ACC112 (cell line): Measurements from ENCODE around the gene RAB3C.
A peak's percentile ranks its signal among the peaks of the same experiment; 100 is the strongest.
"Not testable (repeated sequence)": the region's sequence is repeated elsewhere in the genome, so short reads cannot be mapped to it uniquely, and the experiment has no call there.

Source experiments
- H2AFZ ChIP-seq: fragments of 200-600 bp; sonication (generic); one replicate; pipeline ENCODE4 v1.6.0; 2017; ENCODE audit warnings: antibody characterized with exemption, low read length; ENCODE audit not compliant: unreplicated experiment
- H3K27ac ChIP-seq: fragments of 200-600 bp; sonication (generic); 2 replicates; pipeline ENCODE4 v1.5.1; 2014; ENCODE audit warnings: low read depth, mild to moderate bottlenecking, antibody characterized with exemption, low read length, moderate library complexity
- H3K27me3 ChIP-seq: fragments of 200-600 bp; sonication (generic); 2 replicates; pipeline ENCODE4 v1.6.1; 2014; ENCODE audit warnings: mild to moderate bottlenecking, antibody characterized with exemption, low read length, moderate library complexity, mixed read lengths; ENCODE audit not compliant: insufficient read depth
- H3K36me3 ChIP-seq: fragments of 200-600 bp; sonication (generic); 2 replicates; pipeline ENCODE4 v1.6.1; 2016; ENCODE audit warnings: mild to moderate bottlenecking, antibody characterized with exemption, low read length, moderate library complexity, mixed read lengths; ENCODE audit not compliant: insufficient read depth
- H3K4me1 ChIP-seq: fragments of 200-600 bp; sonication (generic); one replicate; pipeline ENCODE4 v1.6.1; 2016; ENCODE audit warnings: low read length, mixed read lengths; ENCODE audit not compliant: insufficient read depth, unreplicated experiment, control insufficient read depth
- H3K4me3 ChIP-seq: fragments of 200-600 bp; sonication (generic); 2 replicates; pipeline ENCODE4 v1.5.1; 2014; ENCODE audit warnings: mild to moderate bottlenecking, low read depth, low read length
- H3K79me2 ChIP-seq: fragments of 200-600 bp; sonication (generic); one replicate; pipeline ENCODE4 v1.6.0; 2016; ENCODE audit warnings: low read length; ENCODE audit not compliant: control insufficient read depth, unreplicated experiment, insufficient read depth

Gene RAB3C, protein sequence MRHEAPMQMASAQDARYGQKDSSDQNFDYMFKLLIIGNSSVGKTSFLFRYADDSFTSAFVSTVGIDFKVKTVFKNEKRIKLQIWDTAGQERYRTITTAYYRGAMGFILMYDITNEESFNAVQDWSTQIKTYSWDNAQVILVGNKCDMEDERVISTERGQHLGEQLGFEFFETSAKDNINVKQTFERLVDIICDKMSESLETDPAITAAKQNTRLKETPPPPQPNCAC

DNA sequence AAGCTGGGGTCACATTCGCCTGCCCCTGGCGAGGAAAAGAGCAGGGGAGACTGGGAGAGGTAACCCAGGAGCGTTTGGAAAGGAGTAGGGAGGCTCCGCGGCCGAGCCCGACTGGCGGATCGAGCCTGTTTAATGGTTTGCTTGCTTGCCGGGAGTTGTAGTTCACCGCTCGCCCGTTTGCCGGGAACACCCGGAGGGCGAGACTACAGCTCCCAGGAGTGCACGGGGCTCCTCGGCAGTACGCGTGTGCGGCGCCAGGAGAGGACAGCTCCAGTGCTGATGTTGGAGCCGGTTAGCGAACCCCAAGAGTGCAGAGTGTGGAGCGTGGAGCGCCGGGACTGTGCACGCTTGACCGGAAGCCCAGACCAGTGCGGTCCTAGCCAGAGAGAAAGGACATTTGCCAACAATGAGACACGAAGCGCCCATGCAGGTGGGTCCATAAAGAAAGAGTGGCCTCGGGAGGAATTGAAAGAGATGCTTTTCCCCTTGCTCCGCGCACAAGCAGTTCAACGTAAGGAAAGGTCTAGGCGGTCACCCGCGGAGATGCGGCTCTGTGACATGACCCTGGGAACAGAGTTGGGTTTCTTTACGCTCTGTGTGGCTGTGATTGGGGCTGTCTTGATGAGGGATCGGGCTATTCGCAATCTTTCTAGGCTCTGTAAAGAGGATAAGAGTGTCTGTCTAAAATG is at the start of gene RAB3C:
RAB3C (plus strand) TSS at position 273 of the 689 bp plus-strand sequence; CDS start at position 407, 134 bp downstream.
- H3K27ac ChIP-seq = no peak within 1 kb of the TSS
- H3K27me3 ChIP-seq = peaks cover 67% of the 10 kb centered on the region
- peak within 1 kb of the TSS; percentile 76 for H3K4me3 ChIP-seq
- H3K4me1 ChIP-seq = no peaks in the 10 kb centered on the region
- H3K36me3 ChIP-seq = no peaks in the 10 kb centered on the region
- peak within 1 kb of the TSS; percentile 71 for H2AFZ ChIP-seq
- H3K79me2 ChIP-seq = no peaks in the 10 kb centered on the region

DNA sequence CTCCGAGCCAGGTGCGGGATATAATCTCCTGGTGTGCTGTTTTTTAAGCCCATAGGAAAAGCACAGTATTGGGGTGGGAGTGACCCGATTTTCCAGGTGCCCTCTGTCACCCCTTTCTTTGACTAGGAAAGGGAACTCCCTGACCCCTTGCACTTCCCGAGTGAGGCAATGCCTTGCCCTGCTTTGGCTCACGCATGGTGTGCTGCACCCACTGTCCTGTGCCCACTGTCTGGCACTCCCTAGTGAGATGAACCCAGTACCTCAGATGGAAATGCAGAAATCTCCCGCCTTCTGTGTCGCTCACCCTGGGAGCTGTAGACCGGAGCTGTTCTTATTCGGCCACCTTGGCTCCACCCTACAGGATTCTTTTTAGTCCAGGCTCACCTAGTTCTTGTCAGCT is 40.9 kb upstream of the RAB3C start:
- not testable (repeated sequence) for H3K27me3 ChIP-seq, H3K79me2 ChIP-seq, H3K36me3 ChIP-seq, H3K4me3 ChIP-seq, H3K4me1 ChIP-seq, H3K27ac ChIP-seq, H2AFZ ChIP-seq

DNA sequence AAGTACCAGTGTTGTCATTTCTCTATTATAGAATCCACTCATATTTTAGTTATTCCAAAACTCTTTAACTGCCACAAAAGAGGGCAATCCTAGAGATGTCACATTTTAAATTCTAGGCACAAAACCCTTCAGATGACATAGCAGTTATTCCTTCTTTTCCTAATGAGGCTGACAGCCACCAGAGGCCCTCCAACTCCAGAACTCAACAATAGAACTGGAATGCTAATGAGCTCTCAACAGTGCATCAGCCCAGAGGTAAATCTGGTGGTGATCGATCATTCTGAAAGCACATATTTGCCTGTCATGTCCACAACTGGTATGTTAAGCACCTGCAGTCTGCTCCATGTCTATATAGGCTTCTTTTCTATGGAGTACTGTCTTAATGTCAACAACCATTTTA is 40.2 kb upstream of the RAB3C start:
- no peak overlapping the region for H2AFZ ChIP-seq
- no peaks in the 10 kb centered on the region for H3K27me3 ChIP-seq
- no peak overlapping the region for H3K4me3 ChIP-seq

DNA sequence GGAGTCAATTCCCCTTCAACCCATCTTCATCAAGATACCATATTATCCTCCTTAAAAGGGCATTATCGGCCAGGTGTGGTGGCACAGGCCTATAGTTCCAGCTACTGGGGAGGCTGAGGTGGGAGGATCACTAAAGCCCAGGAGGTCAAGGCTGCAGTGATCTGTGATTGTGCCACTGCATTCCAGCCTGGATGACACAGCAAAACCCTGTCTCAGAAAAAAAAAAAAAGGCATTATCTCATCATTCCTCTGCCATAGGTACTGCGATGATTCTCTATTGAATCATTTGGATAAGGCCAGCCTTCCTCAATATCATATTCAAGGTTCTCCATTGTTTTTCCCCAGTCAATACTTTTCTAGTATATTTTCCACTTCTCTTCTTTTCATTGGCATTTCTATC is 39.2 kb upstream of the RAB3C start:
- H3K4me3 ChIP-seq = no peak overlapping the region
- H3K36me3 ChIP-seq = no peaks in the 10 kb centered on the region
- no peak overlapping the region for H3K27ac ChIP-seq
- H3K4me1 ChIP-seq = no peaks in the 10 kb centered on the region
- H3K79me2 ChIP-seq = no peaks in the 10 kb centered on the region
- H2AFZ ChIP-seq = no peak overlapping the region
- no peaks in the 10 kb centered on the region for H3K27me3 ChIP-seq

More for the DNA sequence above, 40.2 kb upstream of the RAB3C start:
- H3K27ac ChIP-seq = no peak overlapping the region
- H3K4me1 ChIP-seq = no peaks in the 10 kb centered on the region
- no peaks in the 10 kb centered on the region for H3K79me2 ChIP-seq
- no peaks in the 10 kb centered on the region for H3K36me3 ChIP-seq

DNA sequence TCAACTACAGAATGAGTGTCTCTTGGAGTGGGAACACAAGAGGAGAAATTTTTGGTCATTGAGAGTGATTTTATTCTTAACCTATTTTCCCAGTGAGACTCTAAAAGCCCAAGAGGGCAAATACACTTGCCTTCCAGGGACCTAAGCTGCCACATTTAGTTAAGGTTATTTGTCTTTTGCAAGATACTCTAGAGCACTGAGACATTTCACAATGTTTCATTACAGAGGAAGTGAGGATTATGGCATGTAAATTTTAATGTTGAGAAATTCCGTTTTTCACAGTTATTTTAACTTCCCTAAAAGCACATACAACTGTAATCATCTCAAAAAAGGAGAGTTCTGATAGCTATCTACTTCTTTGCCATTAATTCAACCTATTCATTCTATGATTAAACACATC is 38.7 kb upstream of the RAB3C start:
- Histone ChIP-seq H3K27ac (no peak overlapping the region), H3K4me3 (no peak overlapping the region), H3K4me1 (no peaks in the 10 kb centered on the region), H3K27me3 (no peaks in the 10 kb centered on the region), H2AFZ (no peak overlapping the region), H3K36me3 (no peaks in the 10 kb centered on the region), H3K79me2 (no peaks in the 10 kb centered on the region)

DNA sequence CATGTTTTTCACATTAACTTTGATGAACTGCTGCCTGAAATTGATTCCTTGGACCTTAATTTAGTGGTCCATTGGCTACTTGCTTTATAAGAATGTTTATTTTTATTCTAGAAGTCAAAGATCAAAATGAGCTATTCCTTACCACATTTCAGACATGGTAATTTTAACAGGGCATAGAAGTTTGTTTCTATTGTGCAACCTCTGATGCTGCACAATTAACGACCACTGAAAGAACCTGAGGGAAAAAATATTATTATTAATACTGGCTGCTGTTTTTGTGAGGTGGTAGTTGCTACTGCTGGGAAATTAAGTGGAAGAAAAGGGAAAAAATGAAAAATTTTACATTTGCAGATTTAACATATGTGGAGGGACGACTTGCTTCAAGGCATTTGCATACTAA is 37.9 kb upstream of the RAB3C start:
- Histone ChIP-seq H3K27me3 (no peaks in the 10 kb centered on the region), H3K4me3 (no peak overlapping the region), H3K4me1 (no peaks in the 10 kb centered on the region), H3K27ac (no peak overlapping the region), H2AFZ (no peak overlapping the region), H3K79me2 (no peaks in the 10 kb centered on the region), H3K36me3 (no peaks in the 10 kb centered on the region)

DNA sequence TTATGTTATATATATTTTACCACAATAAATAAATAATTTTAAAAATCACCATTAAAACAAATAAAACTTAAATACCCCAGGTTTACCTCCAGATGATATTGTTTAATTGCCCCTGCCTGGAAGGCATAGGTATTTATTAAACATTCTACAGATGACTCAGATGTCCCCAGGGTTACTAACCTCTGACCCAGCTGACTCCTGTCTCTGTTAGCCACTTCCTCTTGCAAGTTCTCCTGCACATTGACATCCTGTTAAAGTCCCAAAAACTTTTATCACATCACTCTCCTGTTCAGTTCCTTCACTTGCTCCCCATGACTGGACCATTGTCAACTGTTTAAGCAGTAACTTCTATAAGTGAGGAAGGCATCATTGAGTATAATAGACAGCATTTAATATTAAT is 37.0 kb upstream of the RAB3C start:
- Histone ChIP-seq H3K4me1 (no peaks in the 10 kb centered on the region), H3K27ac (no peak overlapping the region), H3K36me3 (no peaks in the 10 kb centered on the region), H3K27me3 (no peaks in the 10 kb centered on the region), H3K79me2 (no peaks in the 10 kb centered on the region), H2AFZ (no peak overlapping the region), H3K4me3 (no peak overlapping the region)

DNA sequence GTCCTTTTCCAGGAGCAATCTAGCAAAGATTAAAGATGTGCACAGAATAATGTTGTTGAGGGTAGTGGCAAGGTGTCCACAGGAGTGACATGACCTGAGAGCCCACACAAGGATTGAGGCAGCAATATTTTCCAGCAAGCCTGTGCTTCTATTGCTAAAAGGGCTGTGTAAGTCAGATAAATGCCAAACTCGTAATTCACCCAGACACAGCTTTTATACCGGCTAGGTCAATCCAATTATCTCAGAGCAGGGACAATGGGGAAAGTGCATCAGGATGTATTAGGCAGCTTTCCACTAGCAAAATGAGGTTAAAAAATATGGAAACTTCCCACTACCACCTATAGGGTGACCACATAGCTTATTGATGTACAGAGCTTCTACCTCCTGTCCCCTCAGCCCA is 34.8 kb upstream of the RAB3C start:
- no peaks in the 10 kb centered on the region for H3K79me2 ChIP-seq
- H3K27me3 ChIP-seq = no peaks in the 10 kb centered on the region
- no peaks in the 10 kb centered on the region for H3K36me3 ChIP-seq
- H2AFZ ChIP-seq = no peak overlapping the region
- H3K4me3 ChIP-seq = no peak overlapping the region
- no peaks in the 10 kb centered on the region for H3K4me1 ChIP-seq
- no peak overlapping the region for H3K27ac ChIP-seq

DNA sequence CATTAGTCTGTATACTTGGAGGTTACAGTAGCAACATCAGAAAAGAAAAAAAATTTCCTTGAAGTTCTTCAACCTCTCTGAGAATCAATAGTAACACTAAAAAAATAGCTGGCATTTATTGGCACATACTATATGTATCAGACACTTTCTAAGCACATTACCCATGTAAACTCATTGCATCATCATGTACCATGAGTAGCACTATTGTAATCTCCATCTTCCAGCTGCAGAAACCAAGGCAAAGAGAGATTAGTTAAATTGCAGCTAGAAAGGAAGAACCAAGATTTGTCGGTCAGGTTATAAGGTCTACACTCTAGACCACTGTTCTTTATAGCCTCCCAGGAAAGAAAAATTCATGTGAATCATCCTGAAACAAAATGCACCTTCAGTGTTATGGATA is 31.4 kb upstream of the RAB3C start:
- Histone ChIP-seq H3K27ac (no peak overlapping the region), H3K36me3 (no peaks in the 10 kb centered on the region), H3K79me2 (no peaks in the 10 kb centered on the region), H3K27me3 (no peaks in the 10 kb centered on the region), H3K4me3 (no peak overlapping the region), H2AFZ (no peak overlapping the region), H3K4me1 (no peaks in the 10 kb centered on the region)

DNA sequence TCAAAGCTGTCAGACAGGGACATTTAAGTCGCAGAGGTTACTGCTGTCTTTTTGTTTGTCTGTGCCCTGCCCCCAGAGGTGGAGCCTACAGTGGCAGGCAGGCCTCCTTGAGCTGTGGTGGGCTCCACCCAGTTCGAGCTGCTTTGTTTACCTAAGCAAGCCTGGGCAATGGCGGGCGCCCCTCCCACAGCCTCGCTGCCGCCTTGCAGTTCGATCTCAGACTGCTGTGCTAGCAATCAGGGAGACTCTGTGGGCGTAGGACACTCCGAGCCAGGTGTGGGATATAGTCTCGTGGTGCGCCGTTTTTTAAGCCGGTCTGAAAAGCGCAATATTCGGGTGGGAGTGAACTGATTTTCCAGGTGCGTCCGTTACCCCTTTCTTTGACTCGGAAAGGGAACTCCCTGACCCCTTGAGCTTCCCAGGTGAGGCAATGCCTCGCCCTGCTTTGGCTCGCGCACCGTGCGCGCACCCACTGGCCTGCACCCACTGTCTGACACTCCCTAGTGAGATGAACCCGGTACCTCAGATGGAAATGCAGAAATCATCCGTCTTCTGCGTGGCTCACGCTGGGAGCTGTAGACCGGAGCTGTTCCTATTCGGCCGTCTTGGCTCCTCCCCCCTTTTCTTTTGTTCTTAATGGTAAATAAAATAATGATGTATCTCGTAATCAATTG is 25.1 kb upstream of the RAB3C start:
- not testable (repeated sequence) for H3K4me3 ChIP-seq, H3K27ac ChIP-seq, H3K79me2 ChIP-seq, H3K27me3 ChIP-seq, H3K36me3 ChIP-seq, H2AFZ ChIP-seq, H3K4me1 ChIP-seq
